GM23338 (cell line): ENCODE measurements around the gene TMEM214. TPM values are rescaled to one million over a fixed set of nuclear protein-coding genes. Genes with fewer than 3 reads are reported as not detected.

ENCODE experiments used
- ATAC-seq: fragments of 200-7000 bp; cut with Tn5 transposase; 3 replicates; pipeline ENCODE4 v1.9.1; 2020
- DNase-seq: peaks from one replicate; pipeline ENCODE4 v3.0.0-alpha.2; 2015; ENCODE audit warnings: low spot score
- H2AFZ ChIP-seq: fragments of 200-600 bp; sonication (generic); 2 replicates; pipeline ENCODE4 v1.8.0; 2016; ENCODE audit warnings: antibody characterized with exemption, mild to moderate bottlenecking, moderate library complexity
- H3F3A ChIP-seq: fragments of 200-600 bp; sonication (generic); replicated peaks from 2 replicates; pipeline ENCODE4 v1.8.0; 2017; ENCODE audit warnings: antibody characterized with exemption, mixed run types, low read depth
- H3K27ac ChIP-seq: fragments of 200-600 bp; sonication (generic); 2 replicates; pipeline ENCODE4 v1.6.1; 2016; ENCODE audit warnings: low read depth
- H3K27me3 ChIP-seq: fragments of 200-600 bp; sonication (generic); 2 replicates; pipeline ENCODE4 v1.8.0; 2016; ENCODE audit warnings: mild to moderate bottlenecking, mixed run types, moderate library complexity; ENCODE audit not compliant: insufficient read depth
- H3K36me3 ChIP-seq: fragments of 200-600 bp; sonication (generic); 2 replicates; pipeline ENCODE4 v1.8.0; 2016; ENCODE audit warnings: mild to moderate bottlenecking; ENCODE audit not compliant: insufficient read depth
- H3K4me1 ChIP-seq: fragments of 200-600 bp; sonication (generic); 2 replicates; pipeline ENCODE4 v1.8.0; 2016; ENCODE audit warnings: mild to moderate bottlenecking, moderate library complexity; ENCODE audit not compliant: insufficient read depth
- H3K4me2 ChIP-seq: fragments of 200-600 bp; sonication (generic); 2 replicates; pipeline ENCODE4 v1.7.1; 2017; ENCODE audit warnings: mixed run types
- H3K4me3 ChIP-seq: fragments of 200-600 bp; sonication (generic); 2 replicates; pipeline ENCODE4 v1.6.1; 2016; ENCODE audit warnings: mixed run types
- H3K79me2 ChIP-seq: fragments of 200-600 bp; sonication (generic); replicated peaks from 2 replicates; pipeline ENCODE4 v1.8.0; 2017; ENCODE audit warnings: mild to moderate bottlenecking; ENCODE audit not compliant: insufficient read depth
- H3K9me2 ChIP-seq: fragments of 200-600 bp; sonication (generic); 2 replicates; pipeline ENCODE4 v1.8.0; 2017; ENCODE audit not compliant: insufficient read depth
- H4K20me1 ChIP-seq: fragments of 200-600 bp; sonication (generic); replicated peaks from 2 replicates; pipeline ENCODE4 v1.8.0; 2017; ENCODE audit warnings: mild to moderate bottlenecking; ENCODE audit not compliant: insufficient read depth
- H3K27ac Mint-ChIP-seq: 2 replicates; pipeline ENCODE4 v1.8.0; 2020; ENCODE audit warnings: inconsistent platforms, mild to moderate bottlenecking, moderate library complexity, mixed read lengths
- H3K27me3 Mint-ChIP-seq: 3 replicates; pipeline ENCODE4 v1.8.0; 2022; ENCODE audit warnings: low read depth, mild to moderate bottlenecking, moderate library complexity, mixed read lengths, inconsistent platforms; ENCODE audit not compliant: insufficient read depth, poor library complexity
- H3K36me3 Mint-ChIP-seq: 3 replicates; pipeline ENCODE4 v1.8.0; 2021; ENCODE audit warnings: low read depth, mild to moderate bottlenecking, inconsistent platforms, moderate library complexity, mixed read lengths
- H3K4me1 Mint-ChIP-seq: 3 replicates; pipeline ENCODE4 v1.8.0; 2020; ENCODE audit warnings: mild to moderate bottlenecking, inconsistent platforms, mixed read lengths
- H3K4me3 Mint-ChIP-seq: 3 replicates; pipeline ENCODE4 v1.8.0; 2021; ENCODE audit warnings: moderate library complexity, mild to moderate bottlenecking, inconsistent platforms, mixed read lengths
- H3K9me3 Mint-ChIP-seq: 3 replicates; pipeline ENCODE4 v1.8.0; 2020; ENCODE audit warnings: moderate library complexity, mild to moderate bottlenecking, inconsistent platforms, mixed read lengths
- CREB1 ChIP-seq: fragments of 250-450 bp; sonication (Bioruptor Pico); IDR thresholded peaks from 2 replicates; pipeline ENCODE4 v1.5.0; 2020; ENCODE audit warnings: low read depth, mild to moderate bottlenecking, moderate library complexity
- ETS1 ChIP-seq: IDR thresholded peaks from 2 replicates; pipeline ENCODE4 v1.6.1; 2016; ENCODE audit warnings: antibody characterized with exemption
- EZH2 ChIP-seq: fragments of 200-600 bp; sonication (generic); IDR thresholded peaks from one replicate; pipeline ENCODE4 v1.8.0; 2017; ENCODE audit warnings: antibody characterized with exemption, mild to moderate bottlenecking, low read depth; ENCODE audit not compliant: unreplicated experiment
- JUNB ChIP-seq: IDR thresholded peaks from one replicate; pipeline ENCODE4 v1.6.1; 2016; ENCODE audit warnings: antibody characterized with exemption; ENCODE audit not compliant: unreplicated experiment
- REST ChIP-seq: IDR thresholded peaks from one replicate; pipeline ENCODE4 v1.6.1; 2018; ENCODE audit warnings: antibody characterized with exemption; ENCODE audit not compliant: unreplicated experiment
- STAT1 ChIP-seq: IDR thresholded peaks from one replicate; pipeline ENCODE4 v1.6.1; 2016; ENCODE audit warnings: antibody characterized with exemption; ENCODE audit not compliant: unreplicated experiment
- ZNF114 ChIP-seq: fragments of 250-450 bp; sonication (Bioruptor Pico); IDR thresholded peaks from 2 replicates; pipeline ENCODE4 v1.5.0; 2020; ENCODE audit warnings: mild to moderate bottlenecking, moderate library complexity
- polyA plus RNA-seq: library from polyadenylated mRNA; unstranded; fragments of >200 nt; fragmentation: Nextera tagmentation; extraction: Ambion mirVana; gene quantifications from 2 replicates; pipeline ENCODE4 v1.2.1, GENCODE V29; 2016
- total RNA-seq: library from RNA; depleted of rRNA; stranded (reverse); fragments of >200 nt; shearing (Covaris generic); gene quantifications from 2 replicates; pipeline ENCODE4 v1.2.3, GENCODE V29; 2014
- TF ChIP-seq, protein P1 (sequence below): fragments of 250-450 bp; sonication (Bioruptor Pico); IDR thresholded peaks from 2 replicates; pipeline ENCODE4 v1.5.0; 2020; ENCODE audit warnings: mild to moderate bottlenecking, moderate library complexity
- TF ChIP-seq, protein P2 (sequence below), 2 experiments: fragments of 200-600 bp in 1 of 2; sonication (generic) in 1 of 2; conservative IDR thresholded peaks; 2 replicates each; pipeline versions ENCODE4 v1.5.1 to v1.6.1; 2016 to 2017; ENCODE audit warnings: antibody characterized with exemption in 2 of 2, low read depth in 2 of 2, mild to moderate bottlenecking in 2 of 2, moderate library complexity in 1 of 2

The TMEM214 gene
- total and polyA plus RNA-seq, 2 experiments from 2014 or later = 18.4 to 36.5 TPM

DNA sequence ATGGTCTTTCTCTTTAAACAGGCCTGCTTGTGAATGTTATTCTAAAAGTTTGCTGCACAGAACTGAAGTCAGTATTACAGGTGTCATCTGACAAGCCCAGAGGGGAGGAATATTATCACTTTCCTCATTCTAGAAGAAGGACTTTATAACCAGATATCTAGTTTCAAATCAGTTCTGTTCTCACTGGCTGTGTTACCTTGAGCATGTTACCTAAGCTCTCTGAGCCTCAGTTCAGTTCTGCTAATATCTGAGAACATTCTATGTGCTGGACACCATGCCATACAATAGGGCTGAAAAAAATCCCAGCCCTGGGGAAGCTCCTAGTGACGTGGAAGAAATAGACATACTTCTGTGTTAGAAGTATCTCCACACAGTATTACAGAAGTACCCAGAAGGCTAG, 34.4 kb upstream of the TMEM214 start (continued):
- TF ChIP-seq REST = no peak
- TF ChIP-seq, protein P1, sequence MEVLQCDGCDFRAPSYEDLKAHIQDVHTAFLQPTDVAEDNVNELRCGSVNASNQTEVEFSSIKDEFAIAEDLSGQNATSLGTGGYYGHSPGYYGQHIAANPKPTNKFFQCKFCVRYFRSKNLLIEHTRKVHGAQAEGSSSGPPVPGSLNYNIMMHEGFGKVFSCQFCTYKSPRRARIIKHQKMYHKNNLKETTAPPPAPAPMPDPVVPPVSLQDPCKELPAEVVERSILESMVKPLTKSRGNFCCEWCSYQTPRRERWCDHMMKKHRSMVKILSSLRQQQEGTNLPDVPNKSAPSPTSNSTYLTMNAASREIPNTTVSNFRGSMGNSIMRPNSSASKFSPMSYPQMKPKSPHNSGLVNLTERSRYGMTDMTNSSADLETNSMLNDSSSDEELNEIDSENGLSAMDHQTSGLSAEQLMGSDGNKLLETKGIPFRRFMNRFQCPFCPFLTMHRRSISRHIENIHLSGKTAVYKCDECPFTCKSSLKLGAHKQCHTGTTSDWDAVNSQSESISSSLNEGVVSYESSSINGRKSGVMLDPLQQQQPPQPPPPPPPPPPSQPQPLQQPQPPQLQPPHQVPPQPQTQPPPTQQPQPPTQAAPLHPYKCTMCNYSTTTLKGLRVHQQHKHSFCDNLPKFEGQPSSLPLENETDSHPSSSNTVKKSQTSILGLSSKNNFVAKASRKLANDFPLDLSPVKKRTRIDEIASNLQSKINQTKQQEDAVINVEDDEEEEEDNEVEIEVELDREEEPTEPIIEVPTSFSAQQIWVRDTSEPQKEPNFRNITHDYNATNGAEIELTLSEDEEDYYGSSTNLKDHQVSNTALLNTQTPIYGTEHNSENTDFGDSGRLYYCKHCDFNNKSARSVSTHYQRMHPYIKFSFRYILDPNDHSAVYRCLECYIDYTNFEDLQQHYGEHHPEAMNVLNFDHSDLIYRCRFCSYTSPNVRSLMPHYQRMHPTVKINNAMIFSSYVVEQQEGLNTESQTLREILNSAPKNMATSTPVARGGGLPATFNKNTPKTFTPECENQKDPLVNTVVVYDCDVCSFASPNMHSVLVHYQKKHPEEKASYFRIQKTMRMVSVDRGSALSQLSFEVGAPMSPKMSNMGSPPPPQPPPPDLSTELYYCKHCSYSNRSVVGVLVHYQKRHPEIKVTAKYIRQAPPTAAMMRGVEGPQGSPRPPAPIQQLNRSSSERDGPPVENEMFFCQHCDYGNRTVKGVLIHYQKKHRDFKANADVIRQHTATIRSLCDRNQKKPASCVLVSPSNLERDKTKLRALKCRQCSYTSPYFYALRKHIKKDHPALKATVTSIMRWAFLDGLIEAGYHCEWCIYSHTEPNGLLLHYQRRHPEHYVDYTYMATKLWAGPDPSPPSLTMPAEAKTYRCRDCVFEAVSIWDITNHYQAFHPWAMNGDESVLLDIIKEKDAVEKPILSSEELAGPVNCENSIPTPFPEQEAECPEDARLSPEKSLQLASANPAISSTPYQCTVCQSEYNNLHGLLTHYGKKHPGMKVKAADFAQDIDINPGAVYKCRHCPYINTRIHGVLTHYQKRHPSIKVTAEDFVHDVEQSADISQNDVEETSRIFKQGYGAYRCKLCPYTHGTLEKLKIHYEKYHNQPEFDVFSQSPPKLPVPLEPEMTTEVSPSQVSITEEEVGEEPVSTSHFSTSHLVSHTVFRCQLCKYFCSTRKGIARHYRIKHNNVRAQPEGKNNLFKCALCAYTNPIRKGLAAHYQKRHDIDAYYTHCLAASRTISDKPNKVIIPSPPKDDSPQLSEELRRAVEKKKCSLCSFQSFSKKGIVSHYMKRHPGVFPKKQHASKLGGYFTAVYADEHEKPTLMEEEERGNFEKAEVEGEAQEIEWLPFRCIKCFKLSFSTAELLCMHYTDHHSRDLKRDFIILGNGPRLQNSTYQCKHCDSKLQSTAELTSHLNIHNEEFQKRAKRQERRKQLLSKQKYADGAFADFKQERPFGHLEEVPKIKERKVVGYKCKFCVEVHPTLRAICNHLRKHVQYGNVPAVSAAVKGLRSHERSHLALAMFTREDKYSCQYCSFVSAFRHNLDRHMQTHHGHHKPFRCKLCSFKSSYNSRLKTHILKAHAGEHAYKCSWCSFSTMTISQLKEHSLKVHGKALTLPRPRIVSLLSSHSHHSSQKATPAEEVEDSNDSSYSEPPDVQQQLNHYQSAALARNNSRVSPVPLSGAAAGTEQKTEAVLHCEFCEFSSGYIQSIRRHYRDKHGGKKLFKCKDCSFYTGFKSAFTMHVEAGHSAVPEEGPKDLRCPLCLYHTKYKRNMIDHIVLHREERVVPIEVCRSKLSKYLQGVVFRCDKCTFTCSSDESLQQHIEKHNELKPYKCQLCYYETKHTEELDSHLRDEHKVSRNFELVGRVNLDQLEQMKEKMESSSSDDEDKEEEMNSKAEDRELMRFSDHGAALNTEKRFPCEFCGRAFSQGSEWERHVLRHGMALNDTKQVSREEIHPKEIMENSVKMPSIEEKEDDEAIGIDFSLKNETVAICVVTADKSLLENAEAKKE = no peak

- H3K36me3 Mint-ChIP-seq = no peaks in the 10 kb centered on the region
- no peak for DNase-seq
- Histone ChIP-seq H3K4me2 (no peak overlapping the region), H3K4me1 (no peaks in the 10 kb centered on the region), H3K36me3 (no peaks in the 10 kb centered on the region), H2AFZ (no peak overlapping the region), H3F3A (no peaks in the 10 kb centered on the region), H3K27ac (no peak overlapping the region), H3K27me3 (no peaks in the 10 kb centered on the region), H3K79me2 (no peaks in the 10 kb centered on the region), H3K9me2 (no peaks in the 10 kb centered on the region), H3K4me3 (no peak overlapping the region), H4K20me1 (no peaks in the 10 kb centered on the region)
- H3K4me3 Mint-ChIP-seq = no peak overlapping the region
- ATAC-seq = no peak
- no peaks in the 10 kb centered on the region for H3K9me3 Mint-ChIP-seq
- no peak overlapping the region for H3K27ac Mint-ChIP-seq
- peaks cover 4% of the 10 kb centered on the region; the same call in 2 of the 3 replicates for H3K4me1 Mint-ChIP-seq
- no peaks in the 10 kb centered on the region for H3K27me3 Mint-ChIP-seq
- TF ChIP-seq EZH2 (no peak), ETS1 (no peak), ZNF114 (CRISPR knock-in tag) (no peak), STAT1 (no peak), JUNB (no peak), CREB1 (no peak)
- TF ChIP-seq, protein P2, sequence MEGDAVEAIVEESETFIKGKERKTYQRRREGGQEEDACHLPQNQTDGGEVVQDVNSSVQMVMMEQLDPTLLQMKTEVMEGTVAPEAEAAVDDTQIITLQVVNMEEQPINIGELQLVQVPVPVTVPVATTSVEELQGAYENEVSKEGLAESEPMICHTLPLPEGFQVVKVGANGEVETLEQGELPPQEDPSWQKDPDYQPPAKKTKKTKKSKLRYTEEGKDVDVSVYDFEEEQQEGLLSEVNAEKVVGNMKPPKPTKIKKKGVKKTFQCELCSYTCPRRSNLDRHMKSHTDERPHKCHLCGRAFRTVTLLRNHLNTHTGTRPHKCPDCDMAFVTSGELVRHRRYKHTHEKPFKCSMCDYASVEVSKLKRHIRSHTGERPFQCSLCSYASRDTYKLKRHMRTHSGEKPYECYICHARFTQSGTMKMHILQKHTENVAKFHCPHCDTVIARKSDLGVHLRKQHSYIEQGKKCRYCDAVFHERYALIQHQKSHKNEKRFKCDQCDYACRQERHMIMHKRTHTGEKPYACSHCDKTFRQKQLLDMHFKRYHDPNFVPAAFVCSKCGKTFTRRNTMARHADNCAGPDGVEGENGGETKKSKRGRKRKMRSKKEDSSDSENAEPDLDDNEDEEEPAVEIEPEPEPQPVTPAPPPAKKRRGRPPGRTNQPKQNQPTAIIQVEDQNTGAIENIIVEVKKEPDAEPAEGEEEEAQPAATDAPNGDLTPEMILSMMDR (conservative IDR thresholded peaks at IDR 0.05; ENCODE audit: low read depth in 2 of 2) = no peak
These were observed 32.5 kb upstream of the TMEM214 start for GRCh38 chr2:27000228-27000627.
